Stomach smooth muscle (tissue), 2 donors: ENCODE results near the gene ZNF273.
"Not testable (repeated sequence)": the region's sequence is repeated elsewhere in the genome, so short reads cannot be mapped to it uniquely, and the experiment has no call there.

Source experiments
- H3K27ac ChIP-seq: one replicate; pipeline ENCODE4 v1.7.0; 2013; ENCODE audit warnings: mild to moderate bottlenecking, low read length, inconsistent platforms
- H3K27me3 ChIP-seq, 2 donors: one replicate each; pipeline ENCODE4 v1.7.0; 2013; ENCODE audit warnings: low read length in 2 of 2; ENCODE audit not compliant: insufficient read depth in 2 of 2, control insufficient read depth in 1 of 2
- H3K36me3 ChIP-seq, 2 donors: one replicate each; pipeline ENCODE4 v1.7.0; 2013; ENCODE audit warnings: low read length in 2 of 2; ENCODE audit not compliant: control insufficient read depth in 2 of 2, insufficient read depth in 2 of 2
- H3K4me1 ChIP-seq: one replicate; pipeline ENCODE4 v1.7.0; 2013; ENCODE audit warnings: low read length; ENCODE audit not compliant: control insufficient read depth, insufficient read depth
- H3K4me3 ChIP-seq, 2 donors: one replicate each; pipeline ENCODE4 v1.7.0; 2013; ENCODE audit warnings: low read length in 2 of 2
- H3K9ac ChIP-seq, 2 donors: one replicate each; pipeline ENCODE4 v1.7.0; 2013; ENCODE audit warnings: low read length in 2 of 2, mild to moderate bottlenecking in 1 of 2
- H3K9me3 ChIP-seq, 2 donors: one replicate each; pipeline ENCODE4 v1.7.0; 2013; ENCODE audit warnings: low read length in 2 of 2; ENCODE audit not compliant: control insufficient read depth in 2 of 2
- donor health status: healthy.
- donor health status: Pancreatic carcinoma.

Gene ZNF273

GRCh38 chr7:64947252-64948000 lies 44.4 kb downstream of the ZNF273 start:
- Histone ChIP-seq H3K9ac (no peak overlapping the region), H3K27me3 (peaks cover 19 to 30% of the 10 kb centered on the region in 2 donors), H3K9me3 (no peaks in the 10 kb centered on the region), H3K4me1 (peaks cover 10% of the 10 kb centered on the region), H3K4me3 (peak overlapping the region; percentile 27 to 61), H3K36me3 (no peaks in the 10 kb centered on the region), H3K27ac (no peak overlapping the region)

- H3K9me3 ChIP-seq, H3K9ac ChIP-seq, H3K4me3 ChIP-seq, H3K27ac ChIP-seq, H3K36me3 ChIP-seq: not testable (repeated sequence)
- peaks cover 10% of the 10 kb centered on the region for H3K4me1 ChIP-seq
- peaks cover 19 to 30% of the 10 kb centered on the region in 2 donors for H3K27me3 ChIP-seq
Measured at GRCh38 chr7:64948774-64949173, 45.7 kb downstream of the ZNF273 start.

DNA sequence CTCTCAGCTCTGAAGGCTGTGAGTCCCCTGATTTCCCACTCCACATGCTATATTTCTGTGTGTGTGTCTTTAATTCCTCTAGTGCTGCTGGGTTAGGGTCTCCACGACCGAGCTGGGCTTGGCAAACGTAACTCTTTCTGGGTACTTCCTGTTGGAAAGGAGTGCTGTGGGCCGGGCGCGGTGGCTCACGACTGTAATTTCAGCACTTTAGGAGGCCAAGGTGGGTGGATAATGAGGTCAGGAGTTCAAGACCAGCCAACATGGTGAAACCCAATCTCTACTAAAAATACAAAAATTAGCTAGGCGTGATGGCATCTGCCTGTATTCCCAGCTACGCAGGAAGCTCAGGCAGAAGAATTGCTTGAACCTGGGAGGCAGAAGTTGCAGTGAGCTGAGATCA lies 47.6 kb downstream of the ZNF273 start:
- not testable (repeated sequence) for H3K9ac ChIP-seq, H3K36me3 ChIP-seq, H3K4me3 ChIP-seq, H3K9me3 ChIP-seq, H3K27ac ChIP-seq
- H3K27me3 ChIP-seq = peaks cover 17 to 26% of the 10 kb centered on the region in 2 donors
- peaks cover 10% of the 10 kb centered on the region for H3K4me1 ChIP-seq

- no peak overlapping the region for H3K4me3 ChIP-seq
- no peak overlapping the region for H3K27ac ChIP-seq
- H3K9ac ChIP-seq = no peak overlapping the region
- H3K36me3 ChIP-seq = no peaks in the 10 kb centered on the region
- H3K9me3 ChIP-seq = peaks cover 0 to 3% of the 10 kb centered on the region in 2 donors
- peaks cover 14 to 20% of the 10 kb centered on the region in 2 donors for H3K27me3 ChIP-seq
- peaks cover 10% of the 10 kb centered on the region for H3K4me1 ChIP-seq
Measured at GRCh38 chr7:64951250-64951848, 48.3 kb downstream of the ZNF273 start.

DNA sequence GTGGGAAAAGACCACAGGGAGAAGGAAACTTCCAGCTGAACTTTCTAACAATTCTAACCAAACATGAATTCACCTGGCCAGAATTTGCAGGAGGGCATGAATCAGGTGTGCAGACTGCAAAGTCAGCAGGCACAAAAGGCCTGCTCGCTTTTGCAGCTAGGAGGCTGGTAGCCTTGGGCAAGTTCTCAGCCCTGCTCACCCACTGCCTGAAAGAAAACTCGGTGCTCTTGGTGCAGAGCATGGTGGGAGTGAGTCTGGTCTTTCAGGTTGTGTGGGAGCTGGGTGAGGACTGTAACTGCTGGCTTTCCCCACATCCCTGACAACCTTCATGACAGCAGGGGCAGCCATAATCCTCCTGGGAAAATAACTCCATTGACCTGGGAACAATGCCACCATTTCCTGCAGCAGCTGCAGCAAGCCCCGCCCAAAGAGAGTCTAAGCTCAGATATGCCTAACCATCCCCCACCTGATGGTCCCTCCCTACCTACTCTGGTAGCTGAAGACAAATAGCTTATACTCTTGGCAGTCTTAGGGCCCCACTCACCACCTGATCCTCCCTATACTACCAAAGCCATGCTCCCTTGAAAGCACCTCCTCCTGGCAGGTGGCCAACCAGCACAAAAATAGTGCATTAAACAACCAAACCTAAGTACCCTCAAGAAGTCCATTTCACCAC lies 56.1 kb downstream of the ZNF273 start:
- no peak overlapping the region for H3K4me3 ChIP-seq
- H3K27me3 ChIP-seq = no peaks in the 10 kb centered on the region
- no peak overlapping the region for H3K9ac ChIP-seq
- H3K4me1 ChIP-seq = no peaks in the 10 kb centered on the region
- H3K36me3 ChIP-seq = no peaks in the 10 kb centered on the region
- H3K9me3 ChIP-seq = peaks cover 0 to 3% of the 10 kb centered on the region in 2 donors
- H3K27ac ChIP-seq = no peak overlapping the region

DNA sequence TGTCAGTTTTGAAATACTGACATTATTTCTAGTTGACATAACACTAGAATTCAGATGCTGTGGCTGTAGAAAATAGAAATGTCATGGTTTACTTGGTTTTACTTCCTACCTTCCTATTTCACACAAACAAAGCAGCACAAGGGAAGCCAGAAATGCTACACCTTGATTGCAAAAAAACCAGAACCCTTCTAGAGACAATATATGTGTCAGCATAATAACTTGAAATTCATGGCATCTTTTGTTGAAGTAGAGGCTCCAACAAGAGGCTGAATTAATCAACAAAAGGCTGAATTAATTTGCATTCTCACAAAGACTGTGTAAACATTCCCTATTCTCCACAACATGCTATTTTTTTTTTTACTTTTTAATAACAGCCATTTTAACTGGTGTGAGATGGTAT lies 62.5 kb downstream of the ZNF273 start:
- H3K9ac ChIP-seq = no peak overlapping the region

DNA sequence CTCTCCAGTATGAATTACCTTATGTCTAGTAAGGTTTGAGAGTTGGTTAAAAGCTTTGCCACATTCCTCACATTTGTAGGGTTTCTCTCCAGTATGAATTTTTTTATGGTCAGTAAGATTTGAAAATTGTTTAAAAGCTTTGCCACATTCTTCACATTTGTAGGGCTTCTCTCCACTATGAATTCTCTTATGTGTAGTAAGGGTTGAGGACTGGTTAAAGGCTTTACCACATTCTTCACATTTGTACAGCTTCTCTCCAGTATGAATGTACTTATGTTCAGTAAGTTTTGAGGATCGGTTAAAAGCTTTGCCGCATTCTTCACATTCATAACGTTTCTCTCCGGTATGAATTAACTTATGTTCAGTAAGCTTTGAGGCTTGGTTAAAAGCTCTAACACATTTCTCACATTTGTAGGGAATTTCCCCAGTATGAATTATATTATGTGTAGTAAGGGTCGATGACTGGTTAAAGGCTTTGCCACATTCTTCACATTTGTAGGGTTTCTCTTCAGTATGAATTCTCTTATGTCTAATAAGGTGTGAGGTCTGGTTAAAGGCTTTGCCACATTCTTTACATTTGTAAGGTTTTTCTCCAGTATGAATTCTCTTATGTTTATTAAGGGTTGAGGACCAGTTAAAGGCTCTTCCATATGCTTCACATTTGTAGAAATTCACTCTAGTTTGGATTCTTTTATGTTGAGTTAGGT lies 75.6 kb downstream of the ZNF273 start:
- no peak overlapping the region for H3K27ac ChIP-seq
- H3K27me3 ChIP-seq = no peaks in the 10 kb centered on the region
- H3K4me3 ChIP-seq = no peak overlapping the region
- no peak overlapping the region for H3K9ac ChIP-seq
- peaks cover 4 to 35% of the 10 kb centered on the region in 2 donors for H3K36me3 ChIP-seq
- no peaks in the 10 kb centered on the region for H3K4me1 ChIP-seq
- peaks cover 5 to 21% of the 10 kb centered on the region in 2 donors for H3K9me3 ChIP-seq

More for the DNA sequence above, 62.5 kb downstream of the ZNF273 start:
- no peak overlapping the region for H3K27ac ChIP-seq
- no peak overlapping the region for H3K4me3 ChIP-seq
- no peaks in the 10 kb centered on the region for H3K9me3 ChIP-seq
- no peaks in the 10 kb centered on the region for H3K36me3 ChIP-seq
- H3K27me3 ChIP-seq = no peaks in the 10 kb centered on the region
- H3K4me1 ChIP-seq = no peaks in the 10 kb centered on the region
